HG03442 (cell line): ENCODE results near the gene KIF18B.

ENCODE experiments used
- ATAC-seq: cut with Tn5 transposase; IDR thresholded peaks from one replicate; pipeline ENCODE4 v1.9.1; 2021; ENCODE audit warnings: mild to moderate bottlenecking, moderate library complexity; ENCODE audit not compliant: unreplicated experiment

The KIF18B gene

GRCh38 chr17:44947461-44948314, at the start of gene KIF18B:
KIF18B (minus strand) TSS chr17:44947773; CDS start chr17:44936344, 11,429 bp downstream.
- ATAC-seq = peak; percentile 86

GRCh38 chr17:44996304-44996703, 48.7 kb upstream of the KIF18B start:
- no peak for ATAC-seq

- no peak for ATAC-seq
These were observed 47.9 kb upstream of the KIF18B start for GRCh38 chr17:44995436-44996001.

GRCh38 chr17:44992242-44992939, 44.8 kb upstream of the KIF18B start:
- no peak for ATAC-seq

- ATAC-seq = no peak
These were observed 43.4 kb upstream of the KIF18B start for GRCh38 chr17:44990994-44991393.

GRCh38 chr17:44989552-44990138, 42.1 kb upstream of the KIF18B start:
- ATAC-seq = no peak

GRCh38 chr17:44988044-44988942, 40.7 kb upstream of the KIF18B start:
- ATAC-seq = no peak

GRCh38 chr17:44983563-44983962, 36.0 kb upstream of the KIF18B start:
- ATAC-seq = no peak

- ATAC-seq = no peak
These were observed 34.6 kb upstream of the KIF18B start for GRCh38 chr17:44982113-44982702.

- ATAC-seq = no peak
These were observed 33.8 kb upstream of the KIF18B start for GRCh38 chr17:44981221-44981968.

GRCh38 chr17:44979426-44979995, 31.9 kb upstream of the KIF18B start:
- ATAC-seq = no peak

GRCh38 chr17:44978807-44979206, 31.2 kb upstream of the KIF18B start:
- ATAC-seq = no peak

GRCh38 chr17:44977814-44978550, 30.4 kb upstream of the KIF18B start:
- ATAC-seq = no peak

GRCh38 chr17:44977065-44977464, 29.5 kb upstream of the KIF18B start:
- no peak for ATAC-seq

- ATAC-seq = no peak
These were observed 28.6 kb upstream of the KIF18B start for GRCh38 chr17:44976206-44976605.

GRCh38 chr17:44972953-44973352, 25.4 kb upstream of the KIF18B start:
- ATAC-seq = no peak

- ATAC-seq = no peak
These were observed 24.4 kb upstream of the KIF18B start for GRCh38 chr17:44971776-44972483.
